HCT116 (cell line): Measurements from ENCODE around the gene VWF. TPM values are rescaled to one million over a fixed set of nuclear protein-coding genes. Genes with fewer than 3 reads are reported as not detected.
A peak's percentile ranks its signal among the peaks of the same experiment; 100 is the strongest.

Experiments
- ATAC-seq: fragments of 200-7000 bp; cut with Tn5 transposase; 2 replicates; pipeline ENCODE4 v1.9.1; 2020; ENCODE audit warnings: mild to moderate bottlenecking, moderate library complexity
- BruUV-seq: library from RNA; stranded (reverse); fragments of 400-500 nt; replicated peaks from 2 replicates; lab custom pipeline; 2021; lab: Mats Ljungman, UMichigan
- CTCF ChIA-PET: fragments of 300-600 bp; sonication (Branson Sonifier 250); formaldehyde crosslinking; loops from one replicate; lab custom pipeline; 2021; ENCODE audit warnings: antibody characterized with exemption; lab: Charles Lee
- POLR2A ChIA-PET: fragments of 300-600, 350-600 bp; sonication (Branson Sonifier 250); formaldehyde crosslinking; loops from one replicate; lab custom pipeline; 2021; ENCODE audit warnings: antibody characterized with exemption; lab: Charles Lee
- RAD21 ChIA-PET, 2 experiments: fragments of 300-600 bp; sonication (Branson Sonifier 250); formaldehyde crosslinking; loops; one replicate each; lab custom pipeline; 2023; ENCODE audit warnings: low total read pairs in 2 of 2; ENCODE audit not compliant: uncharacterized antibody in 2 of 2, unreplicated experiment in 2 of 2, low non-redundant PET in 1 of 2; lab: Charles Lee
- DNase-seq: peaks from one replicate; pipeline ENCODE4 v3.0.0-alpha.2; 2010; ENCODE audit warnings: low read depth, low spot score
- H2AFZ ChIP-seq: fragments of 200-600 bp; shearing (Covaris generic), sonication (generic); 2 replicates; pipeline ENCODE4 v1.6.1; 2017; ENCODE audit warnings: low read depth, mixed run types, mixed read lengths, antibody characterized with exemption, low read length; ENCODE audit not compliant: poor library complexity, severe bottlenecking
- H3K27ac ChIP-seq: 2 replicates; pipeline ENCODE4 v1.5.1; 2012; ENCODE audit warnings: low read depth, low read length
- H3K27me3 ChIP-seq: fragments of 200-600 bp; sonication (generic); 2 replicates; pipeline ENCODE4 v1.6.1; 2016; ENCODE audit warnings: mixed run types, low read length, mixed read lengths; ENCODE audit not compliant: insufficient read depth
- H3K36me3 ChIP-seq, 2 experiments: fragments of 200-500 bp in 1 of 2; fragments of 200-600 bp in 1 of 2; sonication (Bioruptor generic) in 1 of 2; sonication (generic) in 1 of 2; 2 replicates each; pipeline versions ENCODE4 v1.5.1 to v1.6.1; 2014 to 2016; ENCODE audit warnings: low read length in 2 of 2, inconsistent platforms in 1 of 2, mixed read lengths in 1 of 2, mixed run types in 1 of 2; ENCODE audit not compliant: insufficient read depth in 2 of 2, control insufficient read depth in 1 of 2
- H3K4me1 ChIP-seq, 2 experiments: fragments of 200-600 bp in 1 of 2; sonication (generic) in 1 of 2; 2 replicates each; pipeline versions ENCODE4 v1.5.1 to v1.6.1; 2012 to 2017; ENCODE audit warnings: low read length in 2 of 2, inconsistent platforms in 1 of 2, mild to moderate bottlenecking in 1 of 2, mixed read lengths in 1 of 2, mixed run types in 1 of 2, moderate library complexity in 1 of 2; ENCODE audit not compliant: insufficient read depth in 2 of 2, control insufficient read depth in 1 of 2
- H3K4me2 ChIP-seq: fragments of 200-600 bp; sonication (generic); 2 replicates; pipeline ENCODE4 v1.6.1; 2017; ENCODE audit warnings: mixed run types, low read length, mixed read lengths
- H3K4me3 ChIP-seq, 2 experiments: fragments of 200-600 bp in 1 of 2; sonication (generic) in 1 of 2; replicated peaks in 1 of 2; 2 replicates each; pipeline ENCODE4 v1.5.1; 2011 to 2016; ENCODE audit warnings: low read length in 2 of 2, control low read depth in 1 of 2, low read depth in 1 of 2, mild to moderate bottlenecking in 1 of 2, mixed read lengths in 1 of 2, mixed run types in 1 of 2
- H3K79me2 ChIP-seq: fragments of 200-600 bp; sonication (generic); 2 replicates; pipeline ENCODE4 v1.6.1; 2017; ENCODE audit warnings: mild to moderate bottlenecking, mixed run types, low read length, moderate library complexity, mixed read lengths; ENCODE audit not compliant: insufficient read depth
- H3K9ac ChIP-seq: fragments of 200-600 bp; sonication (generic); 2 replicates; pipeline ENCODE4 v1.6.1; 2016; ENCODE audit warnings: low read length, mixed read lengths
- H3K9me2 ChIP-seq: fragments of 200-600 bp; sonication (generic), shearing (Covaris generic); 2 replicates; pipeline ENCODE4 v1.6.1; 2017; ENCODE audit warnings: mixed run types, mild to moderate bottlenecking, moderate library complexity; ENCODE audit not compliant: insufficient read depth
- H3K9me3 ChIP-seq, 2 experiments: fragments of 200-500 bp in 1 of 2; fragments of 200-600 bp in 1 of 2; sonication (Bioruptor generic) in 1 of 2; sonication (generic) in 1 of 2; 2 replicates each; pipeline ENCODE4 v1.6.1; 2014 to 2017; ENCODE audit warnings: low read length in 2 of 2, mixed read lengths in 2 of 2, inconsistent platforms in 1 of 2, low read depth in 1 of 2, mild to moderate bottlenecking in 1 of 2, mixed run types in 1 of 2, moderate library complexity in 1 of 2; ENCODE audit not compliant: control insufficient read depth in 1 of 2, insufficient read depth in 1 of 2
- H4K20me1 ChIP-seq: fragments of 200-600 bp; sonication (generic), shearing (Covaris generic); 2 replicates; pipeline ENCODE4 v1.6.1; 2017; ENCODE audit warnings: mixed run types, mild to moderate bottlenecking, moderate library complexity; ENCODE audit not compliant: insufficient read depth
- CBX3 ChIP-seq: IDR thresholded peaks from 2 replicates; pipeline ENCODE4 v1.6.1; 2012; ENCODE audit warnings: low read depth
- RAD21 ChIP-seq: IDR thresholded peaks from 2 replicates; pipeline ENCODE4 v1.6.1; 2012; ENCODE audit warnings: low read depth, mild to moderate bottlenecking
- intact Hi-C: fragments of 100-400 bp; cut with micrococcal nuclease; formaldehyde crosslinking; loops from 2 replicates; pipeline ENCODE4 v1.10.0; 2022
- total RNA-seq: library from RNA; stranded (reverse); gene quantifications from one replicate; pipeline ENCODE4 v1.2.1, GENCODE V29; 2021; ENCODE audit not compliant: unreplicated experiment
- TF ChIP-seq, protein P1 (sequence below), 3 experiments: fragments of 200-600 bp in 1 of 3; sonication (generic) in 1 of 3; IDR thresholded peaks in 2 of 3; conservative IDR thresholded peaks in 1 of 3; 2 replicates each; pipeline ENCODE4 v1.5.1; 2012 to 2017; ENCODE audit warnings: low read depth in 2 of 3, low read length in 2 of 3, antibody characterized with exemption in 1 of 3, borderline replicate concordance in 1 of 3, control low read depth in 1 of 3, mild to moderate bottlenecking in 1 of 3, mixed read lengths in 1 of 3, mixed run types in 1 of 3, moderate library complexity in 1 of 3; ENCODE audit not compliant: insufficient read depth in 1 of 3
- TF ChIP-seq, protein P2 (sequence below): IDR thresholded peaks from 2 replicates; pipeline ENCODE4 v1.6.1; 2012
- TF ChIP-seq, protein P3 (sequence below): IDR thresholded peaks from 2 replicates; pipeline ENCODE4 v1.6.1; 2012; ENCODE audit warnings: low read depth
- TF ChIP-seq, protein P4 (sequence below): IDR thresholded peaks from 2 replicates; pipeline ENCODE4 v1.6.1; 2011; ENCODE audit warnings: mild to moderate bottlenecking, low read length, moderate library complexity; ENCODE audit not compliant: insufficient replicate concordance; ENCODE audit errors: extremely low read depth

VWF gene
- total RNA-seq, 1 experiment from 2014 or later: 0.57 TPM

DNA sequence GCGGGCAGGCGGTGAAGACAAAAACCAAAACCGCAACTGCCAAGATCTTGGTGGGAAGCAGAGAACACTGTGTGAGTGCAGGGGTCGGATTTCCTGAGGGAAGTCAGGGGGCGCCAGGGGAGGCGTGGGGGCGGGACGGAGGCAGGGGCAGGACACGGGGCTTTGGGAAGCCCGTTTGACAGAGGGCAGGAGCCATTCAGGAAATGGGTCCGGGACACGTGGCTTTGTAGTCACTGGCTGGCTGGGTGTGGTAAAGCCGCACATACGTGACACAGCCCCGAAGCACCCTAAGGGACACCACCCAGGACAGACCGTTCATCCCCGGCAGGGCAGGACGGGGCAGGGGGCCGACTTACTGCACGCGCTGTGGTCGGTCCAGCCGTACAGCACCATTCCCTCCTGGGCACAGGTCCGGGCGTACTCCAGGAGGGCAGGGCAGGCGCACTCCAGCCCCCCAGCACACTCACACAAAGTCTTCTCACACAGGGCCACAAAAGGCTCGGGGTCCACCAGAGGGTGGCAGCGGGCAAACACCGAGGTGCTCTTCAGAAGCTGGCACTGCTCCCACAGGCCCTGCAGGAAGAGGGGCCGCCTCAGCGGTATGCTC, 49.4 kb downstream of the VWF start:
- no peak overlapping the region for H3K4me2 ChIP-seq
- no peak overlapping the region for H3K27ac ChIP-seq
- H3K27me3 ChIP-seq: no peaks in the 10 kb centered on the region
- no peak overlapping the region for H3K4me3 ChIP-seq
- no peak overlapping the region for H2AFZ ChIP-seq
- peak; percentile 58 for TF ChIP-seq RAD21
- TF ChIP-seq, protein P1, sequence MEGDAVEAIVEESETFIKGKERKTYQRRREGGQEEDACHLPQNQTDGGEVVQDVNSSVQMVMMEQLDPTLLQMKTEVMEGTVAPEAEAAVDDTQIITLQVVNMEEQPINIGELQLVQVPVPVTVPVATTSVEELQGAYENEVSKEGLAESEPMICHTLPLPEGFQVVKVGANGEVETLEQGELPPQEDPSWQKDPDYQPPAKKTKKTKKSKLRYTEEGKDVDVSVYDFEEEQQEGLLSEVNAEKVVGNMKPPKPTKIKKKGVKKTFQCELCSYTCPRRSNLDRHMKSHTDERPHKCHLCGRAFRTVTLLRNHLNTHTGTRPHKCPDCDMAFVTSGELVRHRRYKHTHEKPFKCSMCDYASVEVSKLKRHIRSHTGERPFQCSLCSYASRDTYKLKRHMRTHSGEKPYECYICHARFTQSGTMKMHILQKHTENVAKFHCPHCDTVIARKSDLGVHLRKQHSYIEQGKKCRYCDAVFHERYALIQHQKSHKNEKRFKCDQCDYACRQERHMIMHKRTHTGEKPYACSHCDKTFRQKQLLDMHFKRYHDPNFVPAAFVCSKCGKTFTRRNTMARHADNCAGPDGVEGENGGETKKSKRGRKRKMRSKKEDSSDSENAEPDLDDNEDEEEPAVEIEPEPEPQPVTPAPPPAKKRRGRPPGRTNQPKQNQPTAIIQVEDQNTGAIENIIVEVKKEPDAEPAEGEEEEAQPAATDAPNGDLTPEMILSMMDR (IDR thresholded peaks at IDR 0.05 in 2 of 3, conservative IDR thresholded peaks at IDR 0.05 in 1 of 3; ENCODE audit: borderline replicate concordance in 1 of 3, insufficient read depth in 1 of 3, low read depth in 2 of 3, low read length in 2 of 3): peak in 1 of 3 experiments; percentile 11; a peak in 1 of 6 replicates
- TF ChIP-seq, protein P2, sequence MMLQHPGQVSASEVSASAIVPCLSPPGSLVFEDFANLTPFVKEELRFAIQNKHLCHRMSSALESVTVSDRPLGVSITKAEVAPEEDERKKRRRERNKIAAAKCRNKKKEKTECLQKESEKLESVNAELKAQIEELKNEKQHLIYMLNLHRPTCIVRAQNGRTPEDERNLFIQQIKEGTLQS: no peak
- POLR2A ChIA-PET: no interaction called here
- RAD21 ChIA-PET: interaction anchor here in 1 of 2 experiments (0.7 kb wide), 1 partner anchor 120 kb away, joined by 3 read pairs; no protein-coding TSS in a partner anchor
- CTCF ChIA-PET: no interaction called here
- no peaks in the 10 kb centered on the region for H3K36me3 ChIP-seq
- no peaks in the 10 kb centered on the region for H4K20me1 ChIP-seq
- H3K9ac ChIP-seq: no peak overlapping the region
- DNase-seq (no peak), ATAC-seq (peak; percentile 10; the same call in 1 of the 2 replicates)
- H3K79me2 ChIP-seq: no peaks in the 10 kb centered on the region
- intact Hi-C loops: no loop called here
- H3K4me1 ChIP-seq: peaks cover 4 to 14% of the 10 kb centered on the region in 2 experiments
- H3K9me2 ChIP-seq: no peaks in the 10 kb centered on the region
- BruUV-seq: no TSS peak
- H3K9me3 ChIP-seq: no peaks in the 10 kb centered on the region

DNA sequence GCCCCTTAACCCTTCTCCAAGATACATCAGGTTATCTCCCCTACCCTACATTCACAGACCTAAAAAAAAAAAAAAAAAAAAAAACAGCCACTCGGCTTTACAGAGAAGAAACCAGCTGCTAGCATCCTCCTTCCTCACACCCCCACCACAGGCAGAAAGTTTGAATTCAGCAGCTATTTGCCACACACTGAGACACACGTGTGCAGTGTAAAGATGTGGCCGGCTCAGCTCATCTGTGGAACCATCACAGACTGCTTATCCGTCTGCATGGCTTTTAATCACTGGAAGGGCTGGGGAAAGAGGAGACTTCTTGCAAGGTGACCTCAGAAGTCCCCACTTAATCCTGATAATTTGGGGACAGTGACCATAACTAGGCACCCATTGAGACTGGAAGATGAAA, 50.0 kb downstream of the VWF start:
- intact Hi-C loops: no loop called here
- Histone ChIP-seq H3K4me2 (no peak overlapping the region), H3K4me3 (no peak overlapping the region), H3K9me3 (no peaks in the 10 kb centered on the region), H3K9me2 (no peaks in the 10 kb centered on the region), H3K79me2 (no peaks in the 10 kb centered on the region), H3K4me1 (peaks cover 8 to 20% of the 10 kb centered on the region in 2 experiments), H3K36me3 (no peaks in the 10 kb centered on the region), H3K9ac (no peak overlapping the region), H4K20me1 (no peaks in the 10 kb centered on the region), H3K27me3 (no peaks in the 10 kb centered on the region), H3K27ac (no peak overlapping the region), H2AFZ (no peak overlapping the region)
- ATAC-seq (no peak), DNase-seq (no peak)
- ChIA-PET RAD21 (interaction anchor here in 1 of 2 experiments (0.7 kb wide), 1 partner anchor 121 kb away, joined by 3 read pairs; no protein-coding TSS in a partner anchor), CTCF (no interaction called here), POLR2A (no interaction called here)
- no TSS peak for BruUV-seq
- TF ChIP-seq, protein P3, sequence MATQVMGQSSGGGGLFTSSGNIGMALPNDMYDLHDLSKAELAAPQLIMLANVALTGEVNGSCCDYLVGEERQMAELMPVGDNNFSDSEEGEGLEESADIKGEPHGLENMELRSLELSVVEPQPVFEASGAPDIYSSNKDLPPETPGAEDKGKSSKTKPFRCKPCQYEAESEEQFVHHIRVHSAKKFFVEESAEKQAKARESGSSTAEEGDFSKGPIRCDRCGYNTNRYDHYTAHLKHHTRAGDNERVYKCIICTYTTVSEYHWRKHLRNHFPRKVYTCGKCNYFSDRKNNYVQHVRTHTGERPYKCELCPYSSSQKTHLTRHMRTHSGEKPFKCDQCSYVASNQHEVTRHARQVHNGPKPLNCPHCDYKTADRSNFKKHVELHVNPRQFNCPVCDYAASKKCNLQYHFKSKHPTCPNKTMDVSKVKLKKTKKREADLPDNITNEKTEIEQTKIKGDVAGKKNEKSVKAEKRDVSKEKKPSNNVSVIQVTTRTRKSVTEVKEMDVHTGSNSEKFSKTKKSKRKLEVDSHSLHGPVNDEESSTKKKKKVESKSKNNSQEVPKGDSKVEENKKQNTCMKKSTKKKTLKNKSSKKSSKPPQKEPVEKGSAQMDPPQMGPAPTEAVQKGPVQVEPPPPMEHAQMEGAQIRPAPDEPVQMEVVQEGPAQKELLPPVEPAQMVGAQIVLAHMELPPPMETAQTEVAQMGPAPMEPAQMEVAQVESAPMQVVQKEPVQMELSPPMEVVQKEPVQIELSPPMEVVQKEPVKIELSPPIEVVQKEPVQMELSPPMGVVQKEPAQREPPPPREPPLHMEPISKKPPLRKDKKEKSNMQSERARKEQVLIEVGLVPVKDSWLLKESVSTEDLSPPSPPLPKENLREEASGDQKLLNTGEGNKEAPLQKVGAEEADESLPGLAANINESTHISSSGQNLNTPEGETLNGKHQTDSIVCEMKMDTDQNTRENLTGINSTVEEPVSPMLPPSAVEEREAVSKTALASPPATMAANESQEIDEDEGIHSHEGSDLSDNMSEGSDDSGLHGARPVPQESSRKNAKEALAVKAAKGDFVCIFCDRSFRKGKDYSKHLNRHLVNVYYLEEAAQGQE: no peak
- TF ChIP-seq, protein P4, sequence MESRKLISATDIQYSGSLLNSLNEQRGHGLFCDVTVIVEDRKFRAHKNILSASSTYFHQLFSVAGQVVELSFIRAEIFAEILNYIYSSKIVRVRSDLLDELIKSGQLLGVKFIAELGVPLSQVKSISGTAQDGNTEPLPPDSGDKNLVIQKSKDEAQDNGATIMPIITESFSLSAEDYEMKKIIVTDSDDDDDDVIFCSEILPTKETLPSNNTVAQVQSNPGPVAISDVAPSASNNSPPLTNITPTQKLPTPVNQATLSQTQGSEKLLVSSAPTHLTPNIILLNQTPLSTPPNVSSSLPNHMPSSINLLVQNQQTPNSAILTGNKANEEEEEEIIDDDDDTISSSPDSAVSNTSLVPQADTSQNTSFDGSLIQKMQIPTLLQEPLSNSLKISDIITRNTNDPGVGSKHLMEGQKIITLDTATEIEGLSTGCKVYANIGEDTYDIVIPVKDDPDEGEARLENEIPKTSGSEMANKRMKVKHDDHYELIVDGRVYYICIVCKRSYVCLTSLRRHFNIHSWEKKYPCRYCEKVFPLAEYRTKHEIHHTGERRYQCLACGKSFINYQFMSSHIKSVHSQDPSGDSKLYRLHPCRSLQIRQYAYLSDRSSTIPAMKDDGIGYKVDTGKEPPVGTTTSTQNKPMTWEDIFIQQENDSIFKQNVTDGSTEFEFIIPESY: no peak
- no peak for TF ChIP-seq CBX3
